IMR-90 (cell line): ENCODE results near the gene ZBTB39.
"Not testable (repeated sequence)": the region's sequence is repeated elsewhere in the genome, so short reads cannot be mapped to it uniquely, and the experiment has no call there.

Experiments
- BHLHE40 ChIP-seq: fragments of 150-350 bp; IDR thresholded peaks from 2 replicates; pipeline ENCODE4 v1.6.1; 2016; ENCODE audit warnings: mild to moderate bottlenecking, low read depth, low read length
- CEBPB ChIP-seq: IDR thresholded peaks from 2 replicates; pipeline ENCODE4 v1.6.1; 2012; ENCODE audit warnings: low read depth, low read length, improper control_type of control experiment
- CHD1 ChIP-seq: IDR thresholded peaks from 2 replicates; pipeline ENCODE4 v1.6.1; 2012; ENCODE audit warnings: low read depth, low read length, improper control_type of control experiment
- CTCF ChIP-seq: conservative IDR thresholded peaks from 2 replicates; pipeline ENCODE4 v1.5.1; 2012; ENCODE audit warnings: mild to moderate bottlenecking, low read depth, low read length, improper control_type of control experiment
- ELK1 ChIP-seq: fragments of 150-350 bp; IDR thresholded peaks from 2 replicates; pipeline ENCODE4 v1.6.1; 2016; ENCODE audit warnings: low read depth, mild to moderate bottlenecking, low read length, moderate library complexity, borderline replicate concordance
- FOS ChIP-seq: fragments of 150-350 bp; IDR thresholded peaks from 2 replicates; pipeline ENCODE4 v1.6.1; 2016; ENCODE audit warnings: low read depth, low read length
- MAZ ChIP-seq: IDR thresholded peaks from 2 replicates; pipeline ENCODE4 v1.6.1; 2012; ENCODE audit warnings: low read depth, mild to moderate bottlenecking, low read length, improper control_type of control experiment, moderate library complexity, borderline replicate concordance
- POLR2A ChIP-seq: IDR thresholded peaks from 2 replicates; pipeline ENCODE4 v1.6.1; 2012; ENCODE audit warnings: mild to moderate bottlenecking, low read depth, low read length
- RFX5 ChIP-seq: IDR thresholded peaks from 2 replicates; pipeline ENCODE4 v1.8.0; 2012; ENCODE audit warnings: low read depth, mild to moderate bottlenecking, low read length, moderate library complexity
- SMC3 ChIP-seq: fragments of 150-350 bp; IDR thresholded peaks from 2 replicates; pipeline ENCODE4 v1.6.1; 2016; ENCODE audit warnings: low read depth, mild to moderate bottlenecking, antibody characterized with exemption, low read length, moderate library complexity

DNA sequence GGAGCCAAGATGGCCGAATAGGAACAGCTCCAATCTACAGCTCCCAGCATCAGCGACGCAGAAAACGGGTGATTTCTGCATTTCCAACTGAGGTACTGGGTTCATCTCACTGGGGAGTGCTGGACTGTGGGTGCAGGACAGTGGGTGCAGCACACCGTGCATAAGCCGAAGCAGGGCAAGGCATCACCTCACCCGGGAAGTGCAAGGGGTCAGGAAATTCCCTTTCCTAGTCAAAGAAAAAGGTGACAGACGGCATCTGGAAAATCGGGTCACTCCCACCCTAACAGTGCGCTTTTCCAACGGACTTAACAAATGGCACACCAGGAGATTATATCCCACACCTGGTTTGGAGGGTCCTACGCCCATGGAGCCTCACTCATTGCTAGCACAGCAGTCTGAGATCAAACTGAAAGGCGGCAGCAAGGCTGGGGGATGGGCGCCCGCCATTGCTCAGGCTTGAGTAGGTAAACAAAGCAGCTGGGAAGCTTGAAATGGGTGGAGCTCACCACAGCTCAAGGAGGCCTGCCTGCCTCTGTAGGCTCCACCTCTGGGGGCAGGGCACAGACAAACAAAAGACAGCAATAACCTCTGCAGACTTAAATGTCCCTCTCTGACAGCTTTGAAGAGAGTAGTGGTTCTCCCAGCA lies 40.2 kb downstream of the ZBTB39 start:
- TF ChIP-seq CTCF, POLR2A, CEBPB, ELK1, RFX5, CHD1, BHLHE40, MAZ, SMC3, FOS: not testable (repeated sequence)
